ENCODE data around the gene ASB14. TPM values are rescaled to one million over a fixed set of nuclear protein-coding genes. Genes with fewer than 3 reads are reported as not detected.
"Not testable (repeated sequence)": the region's sequence is repeated elsewhere in the genome, so short reads cannot be mapped to it uniquely, and the experiment has no call there.

Gene ASB14
- total RNA-seq (2014; rRNA removed; shearing (Covaris generic)) = not detected in 2 replicates

GRCh38 chr3:57292159-57292896 is at the start of gene ASB14:
ASB14 (minus strand) TSS chr3:57292685; CDS start chr3:57292033, 652 bp downstream.
- Histone ChIP-seq H3K27me3 (replicated peaks) (peaks cover 9% of the 10 kb centered on the region; the same call in 1 of the 2 replicates), H3K4me3 (no peak within 1 kb of the TSS), H3K9me3 (replicated peaks) (no peaks in the 10 kb centered on the region), H3K4me1 (replicated peaks) (no peaks in the 10 kb centered on the region), H3K27ac (no peak within 1 kb of the TSS), H3K36me3 (no peaks in the 10 kb centered on the region)
- no peak for DNase-seq (ENCODE audit: low read depth in 1 of 2, low spot score in 2 of 2)

DNA sequence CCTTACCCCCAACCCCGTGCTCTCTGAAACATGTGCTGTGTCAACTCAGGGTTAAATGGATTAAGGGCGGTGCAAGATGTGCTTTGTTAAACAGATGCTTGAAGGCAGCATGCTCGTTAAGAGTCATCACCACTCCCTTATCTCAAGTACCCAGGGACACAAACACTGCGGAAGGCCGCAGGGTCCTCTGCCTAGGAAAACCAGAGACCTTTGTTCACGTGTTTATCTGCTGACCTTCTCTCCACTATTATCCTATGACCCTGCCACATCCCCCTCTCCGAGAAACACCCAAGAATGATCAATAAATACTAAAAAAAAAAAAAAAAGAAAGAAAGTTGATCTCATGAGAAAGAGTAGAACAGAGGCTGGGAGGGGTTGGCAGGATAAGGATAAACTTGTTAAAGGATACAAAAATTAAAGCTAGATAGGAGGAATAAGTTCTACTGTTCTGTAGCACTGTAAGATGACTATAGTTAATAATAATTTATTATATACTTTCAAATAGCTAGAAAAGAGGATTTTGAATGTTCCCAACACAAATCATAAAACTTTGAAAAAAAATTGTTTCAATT is 46.7 kb upstream of the ASB14 start:
- not testable (repeated sequence) for H3K27ac ChIP-seq; H3K27me3 ChIP-seq (replicated peaks); DNase-seq (ENCODE audit: low read depth in 1 of 2, low spot score in 2 of 2); H3K9me3 ChIP-seq (replicated peaks); H3K4me1 ChIP-seq (replicated peaks); H3K4me3 ChIP-seq; H3K36me3 ChIP-seq

GRCh38 chr3:57338272-57339070 is 46.0 kb upstream of the ASB14 start:
- H3K27me3 ChIP-seq (replicated peaks); H3K9me3 ChIP-seq (replicated peaks); DNase-seq (ENCODE audit: low read depth in 1 of 2, low spot score in 2 of 2); H3K36me3 ChIP-seq; H3K4me1 ChIP-seq (replicated peaks); H3K4me3 ChIP-seq; H3K27ac ChIP-seq: not testable (repeated sequence)

- DNase-seq (ENCODE audit: low read depth in 1 of 2, low spot score in 2 of 2) = no peak
- Histone ChIP-seq H3K4me3 (no peak overlapping the region), H3K9me3 (replicated peaks) (no peaks in the 10 kb centered on the region), H3K27ac (no peak overlapping the region), H3K27me3 (replicated peaks) (no peaks in the 10 kb centered on the region; the same call in 1 of the 2 replicates), H3K4me1 (replicated peaks) (no peaks in the 10 kb centered on the region), H3K36me3 (no peaks in the 10 kb centered on the region)
Measured at GRCh38 chr3:57335283-57335938, 42.9 kb upstream of the ASB14 start.

GRCh38 chr3:57331078-57331610 is 38.7 kb upstream of the ASB14 start:
- Histone ChIP-seq H3K4me1 (replicated peaks) (no peaks in the 10 kb centered on the region), H3K36me3 (no peaks in the 10 kb centered on the region), H3K4me3 (no peak overlapping the region), H3K9me3 (replicated peaks) (no peaks in the 10 kb centered on the region), H3K27me3 (replicated peaks) (no peaks in the 10 kb centered on the region; the same call in 1 of the 2 replicates), H3K27ac (no peak overlapping the region)
- DNase-seq (ENCODE audit: low read depth in 1 of 2, low spot score in 2 of 2) = no peak

- not testable (repeated sequence) for H3K27me3 ChIP-seq (replicated peaks); H3K36me3 ChIP-seq; H3K9me3 ChIP-seq (replicated peaks); H3K4me1 ChIP-seq (replicated peaks); H3K27ac ChIP-seq; H3K4me3 ChIP-seq; DNase-seq (ENCODE audit: low read depth in 1 of 2, low spot score in 2 of 2)
Measured at GRCh38 chr3:57326498-57326897, 34.0 kb upstream of the ASB14 start.

- Histone ChIP-seq H3K27ac (no peak overlapping the region), H3K4me1 (replicated peaks) (no peaks in the 10 kb centered on the region), H3K27me3 (replicated peaks) (no peaks in the 10 kb centered on the region; the same call in 1 of the 2 replicates), H3K9me3 (replicated peaks) (no peaks in the 10 kb centered on the region), H3K36me3 (no peaks in the 10 kb centered on the region), H3K4me3 (no peak overlapping the region)
- no peak for DNase-seq (ENCODE audit: low read depth in 1 of 2, low spot score in 2 of 2)
Measured at GRCh38 chr3:57314204-57314603, 21.7 kb upstream of the ASB14 start.

DNA sequence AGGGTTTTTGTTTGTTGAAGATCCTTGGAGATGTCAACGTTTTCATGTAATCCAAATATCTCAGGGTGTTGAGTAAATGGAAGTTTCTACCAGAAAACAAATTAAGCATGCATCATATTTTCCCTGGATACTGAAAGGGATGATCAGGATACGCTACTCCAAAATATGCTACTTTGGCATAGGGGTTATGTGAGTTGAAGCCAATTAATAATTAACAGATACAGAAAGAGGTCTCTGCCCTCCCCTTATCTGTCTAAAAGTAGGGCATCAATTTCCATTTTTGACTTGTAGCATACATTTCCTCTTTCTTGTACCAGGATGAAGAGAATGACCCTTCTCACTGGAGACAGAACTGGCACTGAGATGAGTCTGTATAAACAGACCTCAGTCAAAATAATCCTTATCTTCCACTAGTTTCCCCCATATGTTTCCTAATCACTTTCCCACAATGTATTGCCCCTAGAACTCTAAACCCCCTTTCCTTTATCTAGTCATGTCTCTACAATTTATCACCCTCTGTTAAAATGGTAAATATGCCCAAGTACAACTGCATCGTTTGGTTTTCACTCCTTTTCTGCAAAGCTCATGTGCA is 17.4 kb upstream of the ASB14 start:
- Histone ChIP-seq H3K36me3 (no peaks in the 10 kb centered on the region), H3K27me3 (replicated peaks) (no peaks in the 10 kb centered on the region; the same call in 1 of the 2 replicates)

GRCh38 chr3:57303520-57303919 is 11.0 kb upstream of the ASB14 start:
- not testable (repeated sequence) for H3K36me3 ChIP-seq; H3K9me3 ChIP-seq (replicated peaks); H3K4me1 ChIP-seq (replicated peaks); H3K27me3 ChIP-seq (replicated peaks); H3K4me3 ChIP-seq
- H3K27ac ChIP-seq = 0 out of 2 replicates have a peak overlapping the region, but pooled peaks have one; percentile 31
- peak in 1 of 2 experiments; percentile 30 for DNase-seq (ENCODE audit: low read depth in 1 of 2, low spot score in 2 of 2)

More for the DNA sequence above, 17.4 kb upstream of the ASB14 start:
- Histone ChIP-seq H3K27ac (no peak overlapping the region), H3K4me1 (replicated peaks) (no peaks in the 10 kb centered on the region), H3K9me3 (replicated peaks) (no peaks in the 10 kb centered on the region), H3K4me3 (no peak overlapping the region)
- no peak for DNase-seq (ENCODE audit: low read depth in 1 of 2, low spot score in 2 of 2)

GRCh38 chr3:57298041-57298440 is 5.6 kb upstream of the ASB14 start:
- Histone ChIP-seq H3K27ac (no peak overlapping the region), H3K9me3 (replicated peaks) (no peaks in the 10 kb centered on the region), H3K36me3 (no peaks in the 10 kb centered on the region), H3K27me3 (replicated peaks) (no peaks in the 10 kb centered on the region), H3K4me1 (replicated peaks) (no peaks in the 10 kb centered on the region), H3K4me3 (no peak overlapping the region)
- no peak for DNase-seq (ENCODE audit: low read depth in 1 of 2, low spot score in 2 of 2)

DNA sequence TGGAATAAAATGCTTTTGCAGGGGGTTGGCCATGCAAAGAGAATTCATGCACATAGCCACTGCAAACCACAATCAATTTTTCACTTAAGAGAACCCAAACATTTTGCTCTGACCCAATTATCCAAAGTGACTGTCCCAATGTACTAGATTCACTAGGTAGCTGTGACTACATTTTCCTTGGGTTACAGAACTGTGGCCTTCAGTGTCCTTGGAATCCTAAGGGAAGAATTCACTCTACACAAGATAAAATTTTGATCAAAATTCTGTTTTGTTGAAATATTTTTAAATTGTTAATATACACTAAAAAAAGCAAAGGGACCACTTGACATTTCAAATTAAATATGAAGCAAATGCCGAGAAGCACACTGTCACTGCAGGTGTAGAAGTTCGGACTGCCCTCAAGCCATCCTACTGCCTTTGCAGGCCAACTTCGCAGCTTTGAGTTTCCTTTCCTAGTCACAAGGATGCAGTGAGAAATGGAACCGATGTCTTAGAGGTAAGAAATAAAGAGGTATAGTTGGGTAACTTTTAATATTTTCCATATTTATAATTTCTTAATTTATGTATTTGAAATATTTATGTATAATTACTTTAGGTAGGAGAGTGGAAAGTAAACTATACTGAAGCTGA is 527 bp upstream of the ASB14 start:
- H3K36me3 ChIP-seq = no peaks in the 10 kb centered on the region
- no peak overlapping the region for H3K27ac ChIP-seq
- peaks cover 9% of the 10 kb centered on the region; the same call in 1 of the 2 replicates for H3K27me3 ChIP-seq (replicated peaks)
- H3K4me1 ChIP-seq (replicated peaks) = no peaks in the 10 kb centered on the region
- no peak overlapping the region for H3K4me3 ChIP-seq
- DNase-seq (ENCODE audit: low read depth in 1 of 2, low spot score in 2 of 2) = no peak
- no peaks in the 10 kb centered on the region for H3K9me3 ChIP-seq (replicated peaks)

GRCh38 chr3:57288403-57288802 is 4.1 kb downstream of the ASB14 start:
- no peak for DNase-seq (ENCODE audit: low read depth in 1 of 2, low spot score in 2 of 2)
- H3K4me3 ChIP-seq = no peak overlapping the region
- no peaks in the 10 kb centered on the region for H3K4me1 ChIP-seq (replicated peaks)
- no peaks in the 10 kb centered on the region for H3K36me3 ChIP-seq
- peaks cover 9% of the 10 kb centered on the region; the same call in 1 of the 2 replicates for H3K27me3 ChIP-seq (replicated peaks)
- no peaks in the 10 kb centered on the region for H3K9me3 ChIP-seq (replicated peaks)
- no peak overlapping the region for H3K27ac ChIP-seq

- no peak for DNase-seq (ENCODE audit: low read depth in 1 of 2, low spot score in 2 of 2)
- H3K4me3 ChIP-seq = no peak overlapping the region
- H3K4me1 ChIP-seq (replicated peaks) = no peaks in the 10 kb centered on the region
- no peak overlapping the region for H3K27ac ChIP-seq
- H3K27me3 ChIP-seq (replicated peaks) = peaks cover 4% of the 10 kb centered on the region; the same call in 1 of the 2 replicates
- no peaks in the 10 kb centered on the region for H3K36me3 ChIP-seq
- no peaks in the 10 kb centered on the region for H3K9me3 ChIP-seq (replicated peaks)
Measured at GRCh38 chr3:57287205-57287604, 5.3 kb downstream of the ASB14 start.

All from SJSA1 (cell line).